GM18517 (cell line): ENCODE data around the gene CUBN.
"Not testable (repeated sequence)": the region's sequence is repeated elsewhere in the genome, so short reads cannot be mapped to it uniquely, and the experiment has no call there.

Experiments
- ATAC-seq: cut with Tn5 transposase; IDR thresholded peaks from one replicate; pipeline ENCODE4 v1.9.1; 2021; ENCODE audit warnings: mild to moderate bottlenecking, moderate library complexity; ENCODE audit not compliant: unreplicated experiment

The CUBN gene

GRCh38 chr10:16843252-16843870 is 286.2 kb downstream of the CUBN start:
- peak; percentile 76 for ATAC-seq

- no peak for ATAC-seq
Observed at GRCh38 chr10:16835228-16835627, 294.4 kb downstream of the CUBN start.

- no peak for ATAC-seq
Observed at GRCh38 chr10:16832351-16833080, 297.1 kb downstream of the CUBN start.

GRCh38 chr10:16828701-16829175 is 300.9 kb downstream of the CUBN start:
- no peak for ATAC-seq

- peak; percentile 76 for ATAC-seq
Observed at GRCh38 chr10:16828114-16828568, 301.5 kb downstream of the CUBN start.

GRCh38 chr10:16827474-16827873 is 302.1 kb downstream of the CUBN start:
- not testable (repeated sequence) for ATAC-seq

- no peak for ATAC-seq
Observed at GRCh38 chr10:16822726-16823360, 306.8 kb downstream of the CUBN start.

- ATAC-seq: no peak
Observed at GRCh38 chr10:16822027-16822426, 307.6 kb downstream of the CUBN start.

GRCh38 chr10:16820421-16820820 is 309.2 kb downstream of the CUBN start:
- no peak for ATAC-seq

- ATAC-seq: no peak
Observed at GRCh38 chr10:16820018-16820417, 309.6 kb downstream of the CUBN start.

GRCh38 chr10:16819436-16819835 is 310.2 kb downstream of the CUBN start:
- no peak for ATAC-seq

- ATAC-seq: no peak
Observed at GRCh38 chr10:16819026-16819425, 310.6 kb downstream of the CUBN start.

GRCh38 chr10:16817125-16818019 is 312.2 kb downstream of the CUBN start, which contains the start of gene RSU1:
Gene RSU1 (minus strand): TSS chr10:16817424. CDS start chr10:16817081, 343 bp downstream.
- peak; percentile 99 for ATAC-seq

GRCh38 chr10:16816830-16817124 is 312.8 kb downstream of the CUBN start:
- ATAC-seq: no peak

- ATAC-seq: no peak
Observed at GRCh38 chr10:16816171-16816570, 313.4 kb downstream of the CUBN start.

GRCh38 chr10:16814012-16814411 is 315.6 kb downstream of the CUBN start:
- no peak for ATAC-seq

- ATAC-seq: no peak
Observed at GRCh38 chr10:16812676-16813075, 316.9 kb downstream of the CUBN start.

GRCh38 chr10:16811765-16812164 is 317.8 kb downstream of the CUBN start:
- ATAC-seq: no peak

- no peak for ATAC-seq
Observed at GRCh38 chr10:16811292-16811691, 318.3 kb downstream of the CUBN start.

- peak; percentile 86 for ATAC-seq
Observed at GRCh38 chr10:16809074-16809718, 320.4 kb downstream of the CUBN start.
